OCI-LY7 (cell line): Measurements from ENCODE around the gene AGPAT2. TPM values are rescaled to one million over a fixed set of nuclear protein-coding genes. Genes with fewer than 3 reads are reported as not detected.

Experiments
- BruUV-seq: library from RNA; stranded (reverse); fragments of 400-500 nt; replicated peaks from 2 replicates; lab custom pipeline; 2021; lab: Mats Ljungman, UMichigan
- CTCF ChIA-PET: fragments of 300-600 bp; sonication (Branson Sonifier 250); formaldehyde crosslinking; loops from one replicate; lab custom pipeline; 2022; ENCODE audit warnings: antibody characterized with exemption; ENCODE audit not compliant: unreplicated experiment; lab: Charles Lee
- POLR2A ChIA-PET: fragments of 300-600 bp; sonication (Branson Sonifier 250); formaldehyde crosslinking; loops from one replicate; lab custom pipeline; 2022; ENCODE audit warnings: antibody characterized with exemption; lab: Charles Lee
- DNase-seq: peaks from one replicate; pipeline ENCODE4 v3.0.0-alpha.2; 2015; ENCODE audit warnings: low spot score
- H2AFZ ChIP-seq: fragments of 200-600 bp; sonication (generic), shearing (Covaris generic); 2 replicates; pipeline ENCODE4 v1.6.1; 2014; ENCODE audit warnings: mild to moderate bottlenecking, antibody characterized with exemption, low read length, moderate library complexity
- H3K27ac ChIP-seq: fragments of 200-600 bp; sonication (generic); 2 replicates; pipeline ENCODE4 v1.5.1; 2014; ENCODE audit warnings: mixed run types, low read depth, mild to moderate bottlenecking, moderate library complexity, low read length, inconsistent platforms; ENCODE audit not compliant: poor library complexity, severe bottlenecking
- H3K36me3 ChIP-seq: fragments of 200-600 bp; sonication (generic); 2 replicates; pipeline ENCODE4 v1.6.1; 2014; ENCODE audit warnings: mild to moderate bottlenecking, antibody characterized with exemption, low read length, moderate library complexity, mixed read lengths; ENCODE audit not compliant: insufficient read depth
- H3K4me1 ChIP-seq: fragments of 200-600 bp; sonication (generic); 2 replicates; pipeline ENCODE4 v1.5.1; 2014; ENCODE audit warnings: mild to moderate bottlenecking, low read length; ENCODE audit not compliant: insufficient read depth, poor library complexity, severe bottlenecking
- H3K4me2 ChIP-seq: fragments of 200-600 bp; sonication (generic); 2 replicates; pipeline ENCODE4 v1.6.1; 2014; ENCODE audit warnings: mild to moderate bottlenecking, low read length
- H3K4me3 ChIP-seq: fragments of 200-600 bp; sonication (generic); 2 replicates; pipeline ENCODE4 v1.5.1; 2014; ENCODE audit warnings: mild to moderate bottlenecking, low read depth, low read length; ENCODE audit not compliant: poor library complexity, severe bottlenecking
- H3K79me2 ChIP-seq: fragments of 200-600 bp; sonication (generic); 2 replicates; pipeline ENCODE4 v1.6.1; 2016; ENCODE audit warnings: low read depth, mild to moderate bottlenecking, low read length, moderate library complexity, mixed read lengths; ENCODE audit not compliant: insufficient read depth
- H3K9me2 ChIP-seq: fragments of 200-600 bp; sonication (generic); 2 replicates; pipeline ENCODE4 v1.6.1; 2016; ENCODE audit warnings: mild to moderate bottlenecking, low read length, mixed read lengths; ENCODE audit not compliant: insufficient read depth
- H3K9me3 ChIP-seq: fragments of 200-600 bp; sonication (generic); 2 replicates; pipeline ENCODE4 v1.6.1; 2014; ENCODE audit warnings: mild to moderate bottlenecking, mixed run types, low read length, mixed read lengths
- H4K20me1 ChIP-seq: fragments of 200-600 bp; sonication (generic); 2 replicates; pipeline ENCODE4 v1.6.1; 2014; ENCODE audit warnings: mild to moderate bottlenecking, antibody characterized with exemption, low read length, moderate library complexity, mixed read lengths; ENCODE audit not compliant: insufficient read depth
- EZH2phosphoT487 ChIP-seq: fragments of 200-600 bp; sonication (generic); IDR thresholded peaks from 2 replicates; pipeline ENCODE4 v1.6.1; 2018; ENCODE audit warnings: low read depth, borderline replicate concordance, mild to moderate bottlenecking, mixed run types, antibody characterized with exemption, low read length, moderate library complexity, mixed read lengths
- intact Hi-C: fragments of 100-400 bp; cut with micrococcal nuclease; formaldehyde crosslinking; loops from one replicate; pipeline ENCODE4 v1.10.0; 2022; ENCODE audit not compliant: unreplicated experiment
- total RNA-seq, 2 experiments: library from RNA; depleted of rRNA in 1 of 2; stranded (reverse); fragments of >200 nt in 1 of 2; shearing (Covaris generic) in 1 of 2; gene quantifications; 2 replicates each; pipeline ENCODE4 v1.2.3, GENCODE V29; 2014 to 2022
- TF ChIP-seq, protein P1 (sequence below): fragments of 200-600 bp; sonication (generic); conservative IDR thresholded peaks from 2 replicates; pipeline ENCODE4 v1.5.1; 2014; ENCODE audit warnings: mild to moderate bottlenecking, antibody characterized with exemption, low read length, moderate library complexity, mixed read lengths

The AGPAT2 gene
- total RNA-seq, 2 experiments from 2014 or later, result 18.3 to 20.8 TPM

DNA sequence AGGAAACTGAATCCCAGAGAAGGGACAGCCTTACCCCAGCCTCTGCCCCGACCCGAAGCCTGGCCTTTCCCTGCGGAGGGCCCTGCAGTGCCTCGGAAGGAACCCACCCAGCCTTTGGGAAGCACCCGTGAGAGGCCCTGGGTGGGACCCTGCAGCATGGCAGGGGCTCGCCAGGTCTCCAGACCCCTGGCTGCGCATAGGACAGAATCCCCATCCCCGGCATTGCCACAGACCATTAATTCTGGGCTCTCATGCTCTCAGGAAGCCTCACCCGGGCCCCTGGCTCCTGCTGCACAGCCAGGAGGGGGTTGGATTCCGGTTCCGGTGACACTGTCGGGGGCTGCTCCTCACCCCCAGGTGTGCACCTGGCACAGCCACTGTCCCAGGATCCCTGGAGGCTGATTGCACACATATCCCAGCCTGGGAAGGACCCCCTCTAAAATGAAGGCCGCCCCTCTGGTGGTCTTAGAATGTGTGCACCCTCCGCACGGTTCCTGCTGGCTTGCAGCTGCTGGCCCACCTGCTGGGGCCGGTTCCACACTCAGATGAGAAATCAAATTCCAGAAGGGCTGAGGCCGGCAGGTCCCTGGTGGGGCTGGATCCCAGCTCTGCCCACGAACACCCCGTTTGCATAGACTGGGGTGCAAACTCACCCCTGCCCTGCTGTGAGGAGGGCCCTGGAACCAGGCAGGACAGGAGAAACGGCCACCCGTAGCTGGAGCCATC is 19.9 kb downstream of the AGPAT2 start:
- no TSS peak for BruUV-seq
- DNase-seq, result no peak
- Histone ChIP-seq H3K4me1 (peaks cover 4% of the 10 kb centered on the region), H3K79me2 (no peaks in the 10 kb centered on the region), H3K4me3 (no peak overlapping the region), H4K20me1 (no peaks in the 10 kb centered on the region), H3K27ac (no peak overlapping the region), H2AFZ (no peak overlapping the region), H3K4me2 (no peak overlapping the region), H3K9me2 (no peaks in the 10 kb centered on the region), H3K9me3 (no peaks in the 10 kb centered on the region), H3K36me3 (no peaks in the 10 kb centered on the region)
- ChIA-PET POLR2A (no interaction called here), CTCF (no interaction called here)
- intact Hi-C loops, result no loop called here
- TF ChIP-seq EZH2phosphoT487, result no peak
- TF ChIP-seq, protein P1, sequence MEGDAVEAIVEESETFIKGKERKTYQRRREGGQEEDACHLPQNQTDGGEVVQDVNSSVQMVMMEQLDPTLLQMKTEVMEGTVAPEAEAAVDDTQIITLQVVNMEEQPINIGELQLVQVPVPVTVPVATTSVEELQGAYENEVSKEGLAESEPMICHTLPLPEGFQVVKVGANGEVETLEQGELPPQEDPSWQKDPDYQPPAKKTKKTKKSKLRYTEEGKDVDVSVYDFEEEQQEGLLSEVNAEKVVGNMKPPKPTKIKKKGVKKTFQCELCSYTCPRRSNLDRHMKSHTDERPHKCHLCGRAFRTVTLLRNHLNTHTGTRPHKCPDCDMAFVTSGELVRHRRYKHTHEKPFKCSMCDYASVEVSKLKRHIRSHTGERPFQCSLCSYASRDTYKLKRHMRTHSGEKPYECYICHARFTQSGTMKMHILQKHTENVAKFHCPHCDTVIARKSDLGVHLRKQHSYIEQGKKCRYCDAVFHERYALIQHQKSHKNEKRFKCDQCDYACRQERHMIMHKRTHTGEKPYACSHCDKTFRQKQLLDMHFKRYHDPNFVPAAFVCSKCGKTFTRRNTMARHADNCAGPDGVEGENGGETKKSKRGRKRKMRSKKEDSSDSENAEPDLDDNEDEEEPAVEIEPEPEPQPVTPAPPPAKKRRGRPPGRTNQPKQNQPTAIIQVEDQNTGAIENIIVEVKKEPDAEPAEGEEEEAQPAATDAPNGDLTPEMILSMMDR, result no peak

DNA sequence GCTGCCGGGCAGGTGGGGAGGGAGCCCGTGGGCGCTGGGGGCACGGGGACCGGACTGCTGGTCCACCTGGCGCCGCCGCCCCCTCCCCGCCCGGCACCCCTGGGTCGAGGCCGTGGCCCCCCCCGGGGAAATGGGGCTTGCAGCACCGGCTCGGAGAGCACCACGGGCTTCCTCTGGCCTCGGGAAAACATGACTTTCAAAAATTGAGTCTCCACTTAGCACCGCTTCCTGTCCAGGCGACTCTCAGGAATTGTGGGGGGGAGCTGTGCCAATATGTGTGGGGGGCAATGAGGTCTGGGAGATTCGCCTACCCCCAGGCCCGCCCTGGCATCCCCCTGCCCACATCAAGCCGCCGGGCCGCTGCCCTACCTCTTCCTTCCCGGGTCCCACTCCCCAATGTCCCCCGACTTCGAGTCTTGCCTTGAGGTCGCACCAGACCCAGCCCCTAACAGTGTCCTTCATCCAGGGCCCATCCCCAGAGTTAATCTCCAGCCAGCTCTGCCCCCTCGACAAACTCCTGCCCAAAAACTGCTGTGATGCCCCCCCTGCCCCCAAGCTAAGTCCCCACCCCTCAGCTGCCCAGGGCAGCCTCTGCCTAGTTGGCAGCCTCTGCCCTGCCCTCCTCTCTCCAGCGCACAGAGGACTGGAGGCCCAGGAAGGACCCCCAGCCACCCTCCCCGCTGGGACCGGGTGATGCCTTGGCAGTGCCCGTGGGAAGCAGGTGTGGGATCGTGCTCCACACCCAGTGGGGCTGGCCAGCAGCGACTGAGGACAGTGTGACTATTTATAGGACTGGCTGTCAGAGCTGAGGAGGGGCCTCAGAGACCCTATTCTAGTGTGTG is 20.7 kb downstream of the AGPAT2 start:
- intact Hi-C loops, result no loop called here
- BruUV-seq, result no TSS peak
- Histone ChIP-seq H3K9me2 (no peaks in the 10 kb centered on the region), H3K79me2 (no peaks in the 10 kb centered on the region), H3K4me2 (no peak overlapping the region), H3K9me3 (no peaks in the 10 kb centered on the region), H3K27ac (no peak overlapping the region), H4K20me1 (no peaks in the 10 kb centered on the region), H3K4me1 (peaks cover 4% of the 10 kb centered on the region), H3K4me3 (no peak overlapping the region), H3K36me3 (no peaks in the 10 kb centered on the region), H2AFZ (no peak overlapping the region)
- DNase-seq, result no peak
- no peak for TF ChIP-seq EZH2phosphoT487
- ChIA-PET CTCF (no interaction called here), POLR2A (no interaction called here)

DNA sequence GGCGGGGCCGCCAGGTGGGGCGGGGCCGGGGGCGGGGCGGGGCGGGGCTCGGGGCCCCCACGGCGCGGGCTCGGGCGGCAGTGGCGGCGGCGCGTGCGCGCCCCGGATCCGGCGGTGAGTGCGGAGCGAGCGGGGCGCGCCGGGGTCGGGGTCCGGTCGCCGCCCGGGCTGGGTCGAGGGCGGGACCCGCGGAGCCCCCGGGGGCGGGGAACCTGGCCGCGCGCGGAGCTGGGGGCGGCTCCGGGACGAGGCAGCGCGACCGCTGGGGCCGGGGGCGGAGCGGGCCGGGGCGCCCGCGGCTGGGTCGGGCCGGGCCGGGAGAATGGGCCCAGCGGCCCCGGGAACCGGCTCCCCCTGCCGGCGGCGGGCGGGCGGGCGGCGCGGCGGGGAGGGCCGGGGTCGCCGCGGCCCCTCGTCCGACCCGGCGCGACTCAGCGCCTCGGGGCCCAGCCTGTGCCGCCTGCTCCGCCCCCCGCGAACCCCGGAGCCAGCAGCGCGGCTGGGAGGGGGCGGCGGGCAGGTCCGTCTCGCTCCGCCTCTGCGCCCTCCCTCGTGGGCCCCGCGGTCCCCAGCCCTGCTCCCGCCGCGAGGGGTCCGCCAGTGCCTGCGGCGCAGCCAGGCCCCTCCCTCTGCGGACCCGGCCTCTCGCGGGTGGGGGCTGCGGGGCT is 21.4 kb downstream of the AGPAT2 start:
- no peaks in the 10 kb centered on the region for H3K36me3 ChIP-seq
- no peaks in the 10 kb centered on the region for H3K9me3 ChIP-seq
- H3K9me2 ChIP-seq, result no peaks in the 10 kb centered on the region
- H3K79me2 ChIP-seq, result no peaks in the 10 kb centered on the region
- ChIA-PET POLR2A (no interaction called here), CTCF (no interaction called here)
- DNase-seq, result no peak
- H3K4me2 ChIP-seq, result no peak overlapping the region
- TF ChIP-seq, protein P1, result no peak
- TF ChIP-seq EZH2phosphoT487, result no peak
- BruUV-seq, result no TSS peak
- H3K27ac ChIP-seq, result no peak overlapping the region
- no peaks in the 10 kb centered on the region for H4K20me1 ChIP-seq
- intact Hi-C loops, result no loop called here
- no peak overlapping the region for H2AFZ ChIP-seq
- H3K4me3 ChIP-seq, result no peak overlapping the region
- H3K4me1 ChIP-seq, result peaks cover 4% of the 10 kb centered on the region
